HG02885 (cell line): ENCODE data around the gene RAD51B.
A peak's percentile ranks its signal among the peaks of the same experiment; 100 is the strongest.
"Not testable (repeated sequence)": the region's sequence is repeated elsewhere in the genome, so short reads cannot be mapped to it uniquely, and the experiment has no call there.

ENCODE experiments used
- ATAC-seq: cut with Tn5 transposase; IDR thresholded peaks from one replicate; pipeline ENCODE4 v1.9.1; 2021; ENCODE audit warnings: mild to moderate bottlenecking; ENCODE audit not compliant: unreplicated experiment, poor library complexity

RAD51B gene

DNA sequence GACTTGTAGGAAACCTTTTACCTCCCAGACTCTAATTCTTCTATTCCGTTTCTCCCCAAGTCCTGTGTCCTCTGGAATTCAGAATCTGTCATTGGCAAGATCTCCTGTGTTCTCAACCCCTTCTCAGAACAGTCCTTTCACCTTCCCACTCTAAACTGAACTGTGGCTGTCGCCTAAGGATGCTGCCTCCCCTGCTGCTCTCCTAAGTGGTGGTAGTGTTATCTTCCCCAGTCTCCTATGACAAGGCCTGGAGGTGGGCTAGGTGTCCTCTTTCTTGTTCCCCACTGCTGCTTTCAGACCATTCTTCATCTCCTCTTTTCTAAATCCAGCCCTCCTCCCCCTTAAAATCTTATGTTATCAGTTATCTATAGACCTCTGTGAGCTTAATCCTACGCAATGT lies 397.4 kb downstream of the RAD51B start:
- no peak for ATAC-seq

DNA sequence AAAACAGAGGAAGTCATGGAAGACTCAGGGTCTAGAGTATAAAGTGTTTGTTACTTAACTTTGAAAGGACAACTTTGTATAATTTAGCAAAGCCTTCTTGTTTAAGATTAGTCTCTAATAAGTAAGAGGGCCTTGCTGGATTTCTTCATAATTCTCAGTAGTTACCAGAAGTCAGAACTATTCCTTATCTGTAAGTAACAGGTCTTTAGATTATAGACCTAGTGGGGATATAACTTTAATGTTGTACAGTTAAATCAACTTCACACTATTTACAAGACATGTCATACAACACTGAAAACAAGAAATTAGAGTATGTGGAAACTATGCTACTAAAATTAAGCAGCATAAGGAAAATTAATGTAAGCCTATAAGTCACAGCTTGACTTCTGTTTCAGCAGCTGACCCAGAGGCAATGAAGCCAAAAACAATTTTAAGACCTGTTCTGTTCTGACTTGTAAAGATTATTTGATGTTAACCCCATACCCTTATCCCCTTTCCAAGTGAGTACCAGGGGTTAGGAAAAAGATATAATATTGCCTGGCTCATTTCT lies 398.3 kb downstream of the RAD51B start:
- ATAC-seq = no peak

DNA sequence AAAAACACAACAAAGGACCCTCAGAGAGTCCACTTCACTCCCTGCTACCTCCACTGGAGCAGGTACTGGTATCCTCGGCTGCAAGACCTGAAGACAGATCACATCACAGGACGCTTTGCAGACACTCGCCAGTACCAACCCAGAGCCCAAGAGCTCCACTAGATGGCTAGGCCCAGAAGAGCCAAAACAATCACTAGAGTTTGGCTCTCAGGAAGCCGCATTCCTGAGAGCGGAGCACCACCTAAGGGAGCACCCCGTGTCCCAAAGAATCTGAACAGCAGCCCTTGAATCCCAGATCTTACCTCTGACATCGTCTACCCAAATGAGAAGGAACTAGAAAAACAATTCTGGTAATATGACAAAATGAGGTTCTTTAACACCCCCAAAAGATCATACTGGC lies 399.8 kb downstream of the RAD51B start:
- ATAC-seq = no peak

DNA sequence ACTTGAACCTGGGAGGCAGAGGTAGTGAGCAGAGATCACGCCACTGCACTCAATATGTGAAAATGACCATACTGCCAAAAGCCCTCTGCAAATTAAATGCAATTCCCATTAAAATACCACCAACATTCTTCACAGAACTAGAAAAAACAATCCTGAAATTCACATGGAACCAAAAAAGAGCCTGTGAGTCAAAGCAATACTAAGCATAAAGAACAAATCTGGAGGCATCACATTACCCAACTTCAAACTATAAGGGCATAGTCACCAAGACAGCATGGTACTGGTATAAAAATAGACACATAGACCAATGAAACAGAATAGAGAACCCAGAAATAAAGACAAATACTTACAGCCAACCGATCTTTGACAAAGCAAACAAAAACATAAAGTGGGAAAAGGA lies 401.5 kb downstream of the RAD51B start:
- ATAC-seq = not testable (repeated sequence)

DNA sequence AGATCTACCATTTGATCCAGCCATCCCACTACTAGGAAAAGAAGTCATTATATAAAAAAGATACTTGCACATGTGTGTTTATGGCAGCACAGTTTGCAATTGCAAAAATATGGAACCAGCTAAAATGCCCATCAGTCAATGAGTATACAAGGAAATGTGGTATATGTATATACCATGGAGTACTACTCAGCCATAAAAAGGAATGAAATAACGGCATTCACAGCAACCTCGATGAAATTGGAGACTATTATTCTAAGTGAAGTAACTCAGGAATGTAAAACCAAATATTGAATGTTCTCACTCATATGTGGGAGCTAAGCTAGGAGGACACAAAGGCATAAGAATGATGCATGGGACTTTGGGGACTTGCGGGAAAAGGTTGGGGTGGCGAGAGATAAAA lies 402.6 kb downstream of the RAD51B start:
- no peak for ATAC-seq

DNA sequence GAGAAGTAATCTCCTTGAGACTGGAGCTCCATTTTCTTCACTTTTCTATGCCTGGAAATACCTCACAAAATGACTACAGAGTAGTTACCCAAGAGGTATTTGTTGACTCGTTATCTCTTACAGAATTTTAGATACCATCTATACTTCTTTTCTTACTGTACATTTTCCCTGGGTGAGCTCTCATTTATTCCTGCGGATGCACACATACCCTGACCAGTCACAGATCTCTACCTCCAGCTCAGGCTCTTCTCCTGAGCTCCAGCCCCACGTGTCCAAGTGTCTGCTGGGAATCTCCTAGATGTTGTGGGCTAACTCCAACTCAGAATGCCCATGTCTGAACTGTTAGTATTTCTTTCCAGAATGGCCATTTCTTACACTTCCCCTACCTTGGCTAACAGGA lies 403.1 kb downstream of the RAD51B start:
- ATAC-seq = no peak

DNA sequence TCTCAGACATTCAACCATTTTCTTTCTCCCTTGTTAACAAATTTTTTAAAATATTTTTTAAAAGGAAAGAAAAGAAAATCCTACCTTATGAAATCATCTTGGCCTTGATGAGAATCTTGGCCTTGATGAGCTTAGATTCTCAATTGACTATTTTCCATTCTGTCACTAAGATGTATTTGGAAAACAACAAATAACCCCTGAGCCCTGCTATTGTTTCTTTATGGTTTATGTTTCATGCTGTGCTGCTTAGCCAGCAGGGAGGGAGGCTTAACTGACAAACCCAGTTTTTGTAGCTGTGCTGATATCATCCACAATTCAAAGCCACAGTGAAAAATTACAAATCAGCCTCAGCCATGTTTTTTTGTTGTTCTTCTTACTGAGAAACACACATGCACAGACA lies 404.1 kb downstream of the RAD51B start:
- no peak for ATAC-seq

DNA sequence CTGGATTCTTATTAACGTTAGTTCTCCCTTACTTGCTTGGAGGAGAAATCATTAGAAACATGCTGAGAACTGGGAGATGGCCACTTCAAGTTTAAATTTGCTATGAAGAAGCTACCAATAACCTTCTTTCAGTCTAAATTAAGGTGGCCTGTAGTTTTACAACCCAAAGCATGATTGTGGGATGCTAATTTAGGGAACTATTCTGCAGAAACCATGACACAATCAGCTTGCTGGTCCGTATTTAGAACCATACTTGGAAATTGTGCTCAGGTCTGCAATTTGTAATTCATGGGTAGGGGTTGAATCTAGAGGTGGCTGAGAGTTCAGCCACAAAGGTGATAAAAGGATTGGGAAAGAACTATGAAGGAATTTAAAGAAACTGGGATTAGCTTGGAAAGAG lies 405.7 kb downstream of the RAD51B start:
- ATAC-seq = no peak

DNA sequence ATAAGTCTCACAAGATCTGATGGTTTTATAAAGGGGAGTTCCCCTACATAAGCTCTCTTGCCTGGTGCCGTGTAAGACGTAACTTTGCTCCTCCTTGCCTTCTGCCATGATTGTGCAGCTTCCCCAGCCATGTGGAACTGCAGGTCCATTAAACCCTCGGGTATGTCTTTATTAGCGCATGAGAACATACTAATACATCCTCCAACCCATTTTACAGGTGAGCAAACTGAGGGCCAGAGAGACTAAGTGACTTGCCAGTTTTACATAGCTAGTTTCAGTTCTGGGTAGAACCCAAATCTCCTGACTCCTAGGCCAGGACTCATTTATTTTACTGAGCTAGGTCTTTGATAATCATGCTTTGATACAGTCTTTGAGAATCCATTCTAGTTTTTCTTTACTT lies 406.9 kb downstream of the RAD51B start:
- no peak for ATAC-seq

DNA sequence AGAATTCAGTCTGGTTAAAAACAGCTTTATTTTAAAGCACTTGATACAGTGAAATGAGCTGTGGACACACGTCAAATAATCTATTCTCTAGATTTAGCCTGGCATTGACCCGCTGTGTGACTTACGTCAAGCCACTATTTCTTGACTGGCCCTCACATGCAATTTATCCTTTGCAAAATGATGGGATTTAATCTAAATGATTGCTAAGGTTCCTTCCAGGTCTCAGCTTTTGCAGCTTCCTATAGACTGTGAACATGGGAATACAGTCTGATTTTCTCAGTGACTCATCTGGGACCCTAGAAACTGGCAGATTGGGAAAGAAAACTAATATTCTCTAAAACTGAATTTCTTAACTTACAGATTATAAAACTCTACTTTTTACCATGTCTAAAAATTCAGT lies 409.1 kb downstream of the RAD51B start:
- no peak for ATAC-seq

DNA sequence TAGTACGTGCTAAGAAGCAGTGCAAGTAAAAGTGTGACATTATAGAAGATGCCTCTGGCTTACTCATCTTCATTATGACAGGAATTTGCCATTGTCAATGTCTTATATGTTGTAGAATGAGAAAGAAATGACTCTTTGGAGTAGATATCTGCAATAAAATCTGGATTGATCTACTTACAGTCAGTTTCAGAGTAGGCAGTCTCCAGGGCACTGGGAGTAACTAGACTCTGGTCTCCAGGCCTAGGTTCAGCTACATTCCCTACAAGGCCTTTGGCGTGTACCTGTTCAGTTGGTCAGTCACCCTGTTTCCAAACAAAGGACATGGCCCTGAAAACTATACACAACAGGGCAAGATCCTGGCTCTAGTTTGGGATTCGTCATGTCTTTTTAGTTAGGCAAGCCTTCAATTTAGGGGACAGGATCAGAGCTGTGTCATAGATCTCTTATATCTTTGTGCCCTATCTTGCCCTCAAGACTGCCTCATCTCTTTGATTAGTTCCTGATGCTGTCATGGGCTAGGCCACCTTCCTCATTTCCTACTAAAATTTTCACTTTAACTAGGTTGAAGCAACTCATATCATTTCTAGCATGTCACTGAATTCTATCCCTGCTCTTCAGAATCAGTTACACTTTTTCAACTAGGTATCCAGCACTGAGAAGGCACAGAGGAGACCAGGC lies 410.0 kb downstream of the RAD51B start:
- no peak for ATAC-seq

DNA sequence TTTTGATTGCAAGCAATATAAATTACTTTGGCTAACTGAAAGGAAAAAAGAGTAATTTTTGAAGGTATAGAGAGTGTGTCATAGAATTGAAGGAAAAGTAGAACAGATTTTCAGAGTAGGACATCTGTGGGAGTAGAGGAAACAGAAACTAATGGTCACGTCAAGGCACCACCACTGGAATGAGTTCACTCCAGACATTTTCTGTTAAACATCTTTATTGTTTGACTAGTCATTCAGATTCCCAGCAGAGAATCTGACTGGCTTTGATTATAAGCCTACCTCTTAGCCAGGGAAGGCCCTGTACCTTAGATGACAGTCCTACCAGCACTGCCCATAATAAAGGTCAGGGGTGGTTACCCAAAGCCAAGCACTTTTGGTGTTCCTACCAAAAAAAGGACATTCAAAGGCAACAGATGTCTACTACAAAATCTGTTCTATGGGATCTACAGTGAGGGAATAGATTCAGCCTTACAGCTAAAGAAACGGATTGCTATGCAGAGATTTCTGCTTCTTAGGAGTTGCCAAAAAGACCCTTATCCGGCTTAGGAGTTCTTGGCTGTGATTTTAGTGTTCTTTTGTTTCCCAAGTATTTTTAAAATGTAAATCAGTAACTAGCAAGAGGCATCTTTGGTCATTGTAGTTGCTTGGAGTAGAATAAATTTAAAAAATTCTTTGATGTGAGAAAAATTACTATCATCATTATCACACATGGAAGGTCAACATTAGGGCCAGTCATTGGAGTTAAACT lies 410.8 kb downstream of the RAD51B start:
- ATAC-seq = no peak

DNA sequence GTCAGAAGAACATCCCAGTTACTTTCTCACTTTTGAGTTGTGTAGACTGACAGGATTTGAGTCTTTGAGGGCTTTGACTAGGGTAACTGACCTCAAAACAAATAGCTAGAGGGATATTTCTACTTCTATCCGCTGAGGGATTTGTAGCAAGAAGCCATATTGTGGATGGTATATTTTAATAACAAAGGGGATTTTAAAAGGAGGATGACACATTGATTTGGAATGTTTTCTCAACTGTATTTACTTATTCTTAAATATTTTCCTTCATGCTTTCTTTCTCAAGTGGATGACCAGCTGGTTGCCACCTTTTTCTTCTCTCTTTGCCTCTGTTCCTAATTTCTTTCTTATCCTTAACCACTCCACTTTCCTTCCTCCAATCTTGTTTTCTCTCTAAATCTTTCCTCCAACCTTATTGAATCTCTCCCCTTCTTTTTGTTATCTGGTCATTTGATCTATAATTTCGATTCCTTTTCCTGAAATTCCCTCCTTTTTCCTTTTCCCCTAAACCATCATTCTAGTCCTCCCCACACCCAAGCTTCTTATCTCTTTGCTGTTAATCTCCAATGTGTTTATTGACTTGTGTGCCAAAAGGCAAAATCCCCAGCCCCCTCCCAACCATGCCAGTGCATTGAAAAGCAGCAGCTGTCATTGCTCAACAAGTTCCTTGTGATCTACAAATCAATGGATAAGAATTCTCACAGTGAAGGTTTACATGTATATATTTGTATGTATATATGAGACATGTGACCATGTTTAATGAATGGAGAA lies 411.6 kb downstream of the RAD51B start:
- no peak for ATAC-seq

DNA sequence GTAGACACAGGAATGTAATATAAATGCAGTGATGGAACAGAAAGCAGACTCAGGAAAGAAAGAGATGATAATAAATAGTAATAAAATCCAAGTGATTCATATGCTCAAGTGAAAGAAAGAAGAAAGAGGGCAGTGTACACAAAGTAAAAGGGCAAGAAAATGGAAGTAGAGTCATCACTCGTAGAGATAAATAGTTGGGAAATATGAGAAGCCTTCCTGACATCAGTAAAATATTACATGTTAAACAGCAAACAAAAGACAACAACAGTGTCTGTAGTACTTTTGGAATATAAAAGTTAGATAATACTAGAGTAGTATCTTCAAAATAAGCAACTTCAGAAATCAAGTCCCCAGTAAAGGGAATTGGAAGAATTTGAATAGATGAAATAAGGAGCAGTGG lies 412.3 kb downstream of the RAD51B start:
- no peak for ATAC-seq

DNA sequence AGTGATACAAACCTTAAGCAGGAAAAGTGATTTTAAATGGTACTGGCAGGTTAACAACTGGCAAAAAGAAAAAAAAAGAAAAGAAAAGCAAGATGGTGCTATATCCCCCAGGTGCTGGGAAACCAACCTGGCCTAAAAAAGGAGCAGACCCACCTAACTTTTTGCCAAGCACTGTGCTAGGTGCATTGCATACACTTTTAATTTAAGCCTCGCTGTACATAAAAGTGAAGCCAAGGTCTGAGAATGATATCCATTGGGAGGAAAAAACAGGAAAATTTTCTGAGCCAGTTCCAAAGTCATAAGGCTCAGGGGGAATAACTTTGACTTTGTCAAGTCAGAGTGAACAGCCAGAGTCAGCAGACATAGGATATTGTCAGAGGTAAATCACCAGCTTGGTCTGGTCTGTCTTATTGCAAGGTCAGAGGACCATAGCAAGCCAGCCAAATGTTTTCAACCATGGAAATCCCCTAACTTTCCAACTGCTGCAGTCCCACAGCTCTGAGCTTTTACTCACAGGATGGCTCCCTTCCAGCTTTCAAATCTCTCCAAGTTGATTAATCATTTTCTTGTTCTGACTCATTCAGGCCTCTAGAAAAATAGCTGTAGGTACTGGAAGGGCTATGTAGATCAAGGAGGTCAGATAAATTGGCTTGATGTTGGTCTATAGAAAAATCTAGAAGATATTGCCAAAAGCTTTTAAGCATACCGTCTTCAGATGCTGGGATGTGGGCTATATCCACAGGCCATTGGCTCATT lies 412.9 kb downstream of the RAD51B start:
- ATAC-seq = peak; percentile 77

DNA sequence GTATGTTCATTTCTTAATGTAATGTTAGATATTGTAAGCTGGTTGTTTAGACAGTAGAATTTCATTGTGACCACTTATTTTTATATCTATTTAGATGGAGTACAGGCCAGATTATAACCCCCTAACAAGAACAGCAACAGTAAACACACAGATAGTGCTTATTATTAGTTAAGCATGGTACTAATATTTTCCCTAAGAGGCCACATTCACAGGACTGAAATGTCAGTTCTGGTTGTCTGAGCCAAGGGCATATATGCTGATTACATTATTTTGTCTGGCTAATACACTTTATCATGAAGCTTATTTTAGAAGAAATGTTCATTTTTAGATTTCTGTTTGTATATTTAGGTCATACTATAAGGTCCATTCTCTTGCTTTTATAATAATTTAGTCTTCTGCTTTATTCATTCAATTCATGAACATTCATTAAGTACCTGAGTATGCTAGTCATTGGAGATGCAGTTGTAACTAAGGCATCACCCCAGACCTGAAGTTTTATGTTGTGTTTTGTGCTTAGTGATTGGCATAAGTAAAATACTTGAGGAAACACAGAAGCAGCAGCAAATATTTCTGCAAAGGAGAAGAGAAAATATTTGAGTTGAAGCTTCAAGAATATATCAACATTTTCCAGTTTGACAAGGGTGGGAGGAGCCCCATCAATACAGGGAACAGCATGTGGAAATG lies 413.7 kb downstream of the RAD51B start:
- no peak for ATAC-seq

DNA sequence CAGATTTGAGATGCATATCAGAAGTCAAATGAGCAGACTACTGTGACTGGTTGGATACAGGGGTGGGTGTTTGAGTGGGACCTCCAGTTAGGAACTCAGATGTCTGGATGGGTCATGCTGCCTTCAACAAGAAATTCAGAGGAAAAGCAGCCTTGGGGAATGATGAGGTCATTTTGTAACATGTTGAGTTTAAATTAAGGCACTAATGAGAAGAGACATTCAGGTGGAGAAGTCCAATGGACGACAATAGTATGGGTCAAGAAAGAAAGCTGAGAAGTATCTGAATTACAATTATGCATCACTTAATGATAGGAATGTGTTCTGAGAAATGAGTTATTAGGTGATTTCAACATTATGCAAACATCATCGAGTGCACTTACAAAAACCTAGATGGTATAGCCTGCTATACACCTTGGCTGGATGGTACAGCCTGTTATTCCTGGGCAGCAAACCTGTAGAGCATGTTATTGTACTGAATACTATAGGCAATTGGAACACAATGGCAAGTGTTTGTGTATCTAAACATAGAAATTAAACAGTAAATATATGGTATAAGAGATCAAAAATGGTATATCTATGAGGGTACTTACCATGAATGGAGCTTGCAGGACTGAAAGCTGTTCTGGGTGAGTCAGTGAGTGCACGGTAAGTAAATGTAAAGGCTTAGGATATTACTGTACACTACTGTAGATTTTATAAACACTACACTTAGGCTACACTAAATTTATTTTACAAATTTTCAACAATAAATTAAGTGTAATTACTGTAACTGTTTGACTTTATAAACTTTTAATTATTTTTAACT lies 414.7 kb downstream of the RAD51B start:
- no peak for ATAC-seq

DNA sequence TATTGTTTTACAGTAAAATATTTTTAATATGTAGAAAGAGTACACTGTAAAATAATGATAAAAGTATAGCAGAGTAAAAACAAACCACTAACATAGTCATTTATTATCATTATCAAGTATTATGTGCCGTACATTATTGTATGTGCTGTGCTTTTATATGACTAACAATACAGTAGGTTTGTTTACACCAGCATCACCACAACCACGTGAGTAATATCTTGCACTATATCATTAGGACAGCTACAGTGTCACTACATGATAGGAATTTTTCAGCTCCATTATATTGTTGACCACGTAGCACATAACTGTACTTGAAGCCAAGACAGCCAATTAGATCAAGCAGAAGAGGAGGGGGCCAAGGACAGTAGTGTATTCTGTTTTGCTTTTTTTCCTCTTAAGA lies 415.4 kb downstream of the RAD51B start:
- ATAC-seq = no peak
